K562 (cell line): ENCODE measurements around the gene NCKIPSD. TPM values are rescaled to one million over a fixed set of nuclear protein-coding genes. Genes with fewer than 3 reads are reported as not detected.

Experiments
- CCAR2 ChIP-seq: fragments of 200-400 bp; formaldehyde crosslinking; IDR thresholded peaks from 2 replicates; pipeline ENCODE4 v1.6.1; 2017; ENCODE audit warnings: mild to moderate bottlenecking, low read depth, low read length
- CREM ChIP-seq: IDR thresholded peaks from 2 replicates; pipeline ENCODE4 v1.6.1; 2014; ENCODE audit warnings: antibody characterized with exemption, low read depth
- EP400 ChIP-seq: fragments of 450-650 bp; IDR thresholded peaks from 2 replicates; pipeline ENCODE4 v1.6.1; 2017; ENCODE audit warnings: antibody characterized with exemption, mild to moderate bottlenecking, moderate library complexity
- FOXM1 ChIP-seq, 2 experiments: fragments of 450-650 bp in 1 of 2; sonication (generic) in 1 of 2; formaldehyde crosslinking in 1 of 2; IDR thresholded peaks; 2 replicates each; pipeline versions ENCODE4 v1.6.1 to v1.9.0; 2017 to 2022; ENCODE audit warnings: low read depth in 2 of 2, mild to moderate bottlenecking in 2 of 2, missing genetic modification reagents in 1 of 2, moderate library complexity in 1 of 2
- KAT8 ChIP-seq: fragments of 450-650 bp; IDR thresholded peaks from 2 replicates; pipeline ENCODE4 v1.6.1; 2016; ENCODE audit warnings: low read depth, mild to moderate bottlenecking
- NEUROD1 ChIP-seq: fragments of 150-350 bp; IDR thresholded peaks from 2 replicates; pipeline ENCODE4 v1.6.1; 2014; ENCODE audit warnings: borderline replicate concordance, low read length, low read depth; ENCODE audit not compliant: partially characterized antibody
- PPARD ChIP-seq: fragments of 250-450 bp; sonication (Bioruptor Pico); IDR thresholded peaks from 2 replicates; pipeline ENCODE4 v1.8.0; 2022; ENCODE audit warnings: inconsistent platforms, mild to moderate bottlenecking, moderate library complexity
- REST ChIP-seq, 2 experiments: fragments of 450-650 bp; formaldehyde crosslinking in 1 of 2; IDR thresholded peaks; 2 replicates each; pipeline versions ENCODE4 v1.4.0 to v1.6.1; 2014 to 2020; ENCODE audit warnings: mild to moderate bottlenecking in 2 of 2, borderline replicate concordance in 1 of 2, low read depth in 1 of 2
- TCF3 ChIP-seq: sonication (generic); formaldehyde crosslinking; IDR thresholded peaks from 2 replicates; pipeline ENCODE4 v1.4.0; 2020; ENCODE audit warnings: mild to moderate bottlenecking, missing genetic modification reagents
- TGIF2 ChIP-seq: sonication (generic); formaldehyde crosslinking; IDR thresholded peaks from 2 replicates; pipeline ENCODE4 v1.8.1; 2022; ENCODE audit warnings: mild to moderate bottlenecking, missing genetic modification reagents, moderate library complexity
- ZNF217 ChIP-seq: sonication (generic); formaldehyde crosslinking; IDR thresholded peaks from 2 replicates; pipeline ENCODE4 v1.8.0; 2022; ENCODE audit warnings: mild to moderate bottlenecking, missing genetic modification reagents
- polyA plus RNA-seq, 8 experiments: library from polyadenylated mRNA; depleted of rRNA in 4 of 8; stranded (reverse) in 5 of 8; unstranded in 3 of 8; fragments of >200 nt; fragmentation: Nextera tagmentation in 2 of 8; fragmentation: Illumina TruSeq in 1 of 8; extraction: Ambion mirVana in 2 of 8; extraction: Trizol in 1 of 8; gene quantifications; 2 replicates each; pipeline versions ENCODE4 v1.2.1 to v1.2.3, GENCODE V29; 2011 to 2014; ENCODE audit warnings: inconsistent platforms in 1 of 8, missing spikeins in 1 of 8
- total RNA-seq, 7 experiments: library from RNA; depleted of rRNA in 6 of 7; stranded (reverse); fragments of >200 nt in 6 of 7; fragmentation: Illumina TruSeq in 2 of 7; extraction: Trizol in 2 of 7; gene quantifications; 2 replicates each; pipeline versions ENCODE4 v1.2.1 to v1.2.3, GENCODE V29; 2011 to 2021; ENCODE audit warnings: low replicate concordance in 1 of 7
- TF ChIP-seq, protein P1 (sequence below): fragments of 200-800 bp; sonication (Bioruptor generic); IDR thresholded peaks from 2 replicates; pipeline ENCODE4 v1.6.1; 2017; ENCODE audit warnings: missing genetic modification characterization, missing compliant biosample characterization
- TF ChIP-seq, protein P2 (sequence below): fragments of 250-450 bp; sonication (Bioruptor Pico); IDR thresholded peaks from 2 replicates; pipeline ENCODE4 v1.4.0; 2020; ENCODE audit warnings: mild to moderate bottlenecking, moderate library complexity

Gene NCKIPSD
- total and polyA plus RNA-seq, 9 of the 15 experiments (the other 6 are each of a cell fraction or from before 2014, with no cell fraction given): 0.49 to 24.4 (median 12.3) TPM

DNA sequence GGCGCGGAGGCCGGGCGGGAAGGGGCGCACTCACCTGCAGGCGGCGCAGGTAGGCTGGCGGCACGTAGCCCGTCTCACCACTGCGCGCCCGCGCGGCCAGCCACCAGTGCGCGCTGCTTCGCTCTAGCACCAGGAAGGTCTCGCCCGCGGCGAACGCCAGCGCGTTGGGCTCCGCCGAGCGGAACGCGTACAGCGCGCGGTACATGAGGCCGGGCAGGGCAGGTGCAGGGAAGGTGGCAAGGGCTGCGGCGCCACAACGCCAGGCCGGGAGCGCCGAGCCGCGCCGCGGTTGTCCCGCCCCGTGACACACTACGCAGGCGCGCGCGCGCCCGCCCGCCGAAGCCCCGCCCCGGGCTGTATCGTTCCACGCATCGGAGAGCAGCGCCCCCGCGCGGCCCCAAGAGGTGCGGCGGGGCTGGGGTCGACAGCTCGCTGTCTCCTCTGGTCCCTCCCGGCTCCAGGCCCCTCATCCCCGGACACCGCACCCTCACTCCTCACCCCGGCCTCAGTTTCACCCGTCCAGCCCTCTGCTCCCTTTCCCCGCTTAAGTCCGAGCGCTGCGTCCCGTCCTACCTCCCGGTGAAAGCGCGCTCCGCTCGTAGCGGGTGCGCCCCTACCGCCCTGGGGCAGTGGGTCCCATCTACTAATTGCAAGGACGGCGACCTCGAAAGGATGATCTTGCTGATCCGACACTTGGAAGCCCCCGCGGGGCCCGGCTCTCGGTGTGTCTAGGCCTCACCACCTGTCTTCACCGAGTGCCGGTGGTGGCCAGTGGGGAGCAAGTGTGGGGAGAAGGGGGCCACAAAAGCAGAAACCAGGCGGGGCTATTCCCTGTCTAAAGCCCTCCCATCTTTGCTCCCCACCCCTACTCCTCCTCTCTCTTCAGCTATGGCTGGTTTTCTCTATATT, at the start of gene NCKIPSD (continued):
- TF ChIP-seq REST (IDR thresholded peaks at IDR 0.05; ENCODE audit: borderline replicate concordance): peak; percentile 31; the same call in 1 of the 2 replicates
- no peak for TF ChIP-seq REST (CRISPR knock-in tag; IDR thresholded peaks at IDR 0.05; ENCODE audit: low read depth)
- no peak for TF ChIP-seq KAT8
- TF ChIP-seq EP400: peak; percentile 57; the same call in 1 of the 2 replicates
- no peak for TF ChIP-seq TGIF2 (CRISPR knock-in tag)
- no peak for TF ChIP-seq PPARD (CRISPR knock-in tag)
- no peak for TF ChIP-seq NEUROD1
- no peak for TF ChIP-seq FOXM1 (IDR thresholded peaks at IDR 0.05; ENCODE audit: low read depth)
- TF ChIP-seq FOXM1 (CRISPR knock-in tag; IDR thresholded peaks at IDR 0.05; ENCODE audit: low read depth): 0 out of 2 replicates have a peak, but pooled peaks have one; percentile 52
- TF ChIP-seq, protein P1, sequence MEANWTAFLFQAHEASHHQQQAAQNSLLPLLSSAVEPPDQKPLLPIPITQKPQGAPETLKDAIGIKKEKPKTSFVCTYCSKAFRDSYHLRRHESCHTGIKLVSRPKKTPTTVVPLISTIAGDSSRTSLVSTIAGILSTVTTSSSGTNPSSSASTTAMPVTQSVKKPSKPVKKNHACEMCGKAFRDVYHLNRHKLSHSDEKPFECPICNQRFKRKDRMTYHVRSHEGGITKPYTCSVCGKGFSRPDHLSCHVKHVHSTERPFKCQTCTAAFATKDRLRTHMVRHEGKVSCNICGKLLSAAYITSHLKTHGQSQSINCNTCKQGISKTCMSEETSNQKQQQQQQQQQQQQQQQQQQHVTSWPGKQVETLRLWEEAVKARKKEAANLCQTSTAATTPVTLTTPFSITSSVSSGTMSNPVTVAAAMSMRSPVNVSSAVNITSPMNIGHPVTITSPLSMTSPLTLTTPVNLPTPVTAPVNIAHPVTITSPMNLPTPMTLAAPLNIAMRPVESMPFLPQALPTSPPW: 0 out of 2 replicates have a peak, but pooled peaks have one; percentile 36
- TF ChIP-seq CCAR2: no peak
- TF ChIP-seq TCF3 (CRISPR knock-in tag): peak; percentile 8; the same call in 1 of the 2 replicates
- no peak for TF ChIP-seq ZNF217 (CRISPR knock-in tag)
- TF ChIP-seq, protein P2, sequence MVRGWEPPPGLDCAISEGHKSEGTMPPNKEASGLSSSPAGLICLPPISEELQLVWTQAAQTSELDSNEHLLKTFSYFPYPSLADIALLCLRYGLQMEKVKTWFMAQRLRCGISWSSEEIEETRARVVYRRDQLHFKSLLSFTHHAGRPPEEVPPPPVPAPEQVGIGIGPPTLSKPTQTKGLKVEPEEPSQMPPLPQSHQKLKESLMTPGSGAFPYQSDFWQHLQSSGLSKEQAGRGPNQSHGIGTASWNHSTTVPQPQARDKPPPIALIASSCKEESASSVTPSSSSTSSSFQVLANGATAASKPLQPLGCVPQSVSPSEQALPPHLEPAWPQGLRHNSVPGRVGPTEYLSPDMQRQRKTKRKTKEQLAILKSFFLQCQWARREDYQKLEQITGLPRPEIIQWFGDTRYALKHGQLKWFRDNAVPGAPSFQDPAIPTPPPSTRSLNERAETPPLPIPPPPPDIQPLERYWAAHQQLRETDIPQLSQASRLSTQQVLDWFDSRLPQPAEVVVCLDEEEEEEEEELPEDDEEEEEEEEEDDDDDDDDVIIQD (CRISPR knock-in tag): no peak
- TF ChIP-seq CREM: peak; percentile 63
